Measurements from ENCODE around the gene TTLL3.

The TTLL3 gene

DNA sequence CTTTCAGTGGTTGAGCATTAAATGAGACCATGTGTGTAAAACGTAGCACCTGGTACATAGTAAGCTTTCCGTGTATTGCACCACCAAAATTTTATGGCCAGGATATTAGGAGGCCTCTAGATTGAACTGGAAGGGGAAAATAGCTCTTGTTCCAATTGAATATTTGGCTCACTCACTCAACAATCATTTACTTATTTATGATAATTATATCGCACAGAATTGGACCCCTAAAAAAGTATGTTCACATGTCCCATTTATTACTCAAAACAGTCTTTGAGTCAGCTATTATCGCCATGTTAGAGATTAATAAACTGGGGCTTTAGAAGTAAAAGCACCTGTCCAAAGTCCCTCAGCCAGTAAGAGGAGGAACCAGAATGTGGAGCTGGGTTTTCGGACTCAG is 5.1 kb upstream of the TTLL3 start:
- H3K27ac ChIP-seq (ENCODE audit: insufficient read depth, low read length, poor library complexity, severe bottlenecking), result no peak overlapping the region
- no peak for DNase-seq
- H3K4me1 ChIP-seq (ENCODE audit: control insufficient read depth, insufficient read depth, low read length, poor library complexity, severe bottlenecking), result peaks cover 25% of the 10 kb centered on the region
- no peak overlapping the region for H3K4me3 ChIP-seq (ENCODE audit: insufficient read depth, low read depth, low read length, poor library complexity, severe bottlenecking)
- no peaks in the 10 kb centered on the region for H3K9me3 ChIP-seq (ENCODE audit: control insufficient read depth, low read length)
- peaks cover 63% of the 10 kb centered on the region for H3K36me3 ChIP-seq (ENCODE audit: control insufficient read depth, insufficient read depth, low read length)
- H3K27me3 ChIP-seq (replicated peaks; ENCODE audit: control insufficient read depth, insufficient read depth, low read length, poor library complexity, severe bottlenecking), result no peaks in the 10 kb centered on the region

DNA sequence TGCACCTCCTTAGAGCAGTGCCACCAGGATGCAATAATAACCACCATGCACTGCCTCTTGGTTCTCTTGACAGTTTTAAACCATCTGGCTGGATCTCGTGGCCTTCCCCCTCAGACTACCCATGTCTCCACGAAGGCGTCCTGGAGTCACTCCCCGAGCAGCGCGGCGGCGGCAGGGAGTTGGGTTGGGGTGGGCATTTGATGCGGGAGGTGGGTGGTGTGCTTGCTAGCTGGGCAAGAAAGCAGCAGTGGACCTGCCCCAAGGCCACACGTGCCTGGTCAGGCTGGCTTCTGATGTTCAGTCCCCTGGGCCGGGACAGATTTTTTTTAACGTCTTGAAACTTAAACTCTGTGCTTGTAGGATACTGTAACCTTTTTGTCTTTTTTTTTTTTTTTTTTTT is 3.9 kb upstream of the TTLL3 start:
- H3K27me3 ChIP-seq (replicated peaks; ENCODE audit: control insufficient read depth, insufficient read depth, low read length, poor library complexity, severe bottlenecking), result no peaks in the 10 kb centered on the region
- no peaks in the 10 kb centered on the region for H3K9me3 ChIP-seq (ENCODE audit: control insufficient read depth, low read length)
- no peak overlapping the region for H3K4me3 ChIP-seq (ENCODE audit: insufficient read depth, low read depth, low read length, poor library complexity, severe bottlenecking)
- H3K36me3 ChIP-seq (ENCODE audit: control insufficient read depth, insufficient read depth, low read length), result peaks cover 54% of the 10 kb centered on the region
- no peak for DNase-seq
- H3K4me1 ChIP-seq (ENCODE audit: control insufficient read depth, insufficient read depth, low read length, poor library complexity, severe bottlenecking), result peaks cover 30% of the 10 kb centered on the region
- H3K27ac ChIP-seq (ENCODE audit: insufficient read depth, low read length, poor library complexity, severe bottlenecking), result no peak overlapping the region

DNA sequence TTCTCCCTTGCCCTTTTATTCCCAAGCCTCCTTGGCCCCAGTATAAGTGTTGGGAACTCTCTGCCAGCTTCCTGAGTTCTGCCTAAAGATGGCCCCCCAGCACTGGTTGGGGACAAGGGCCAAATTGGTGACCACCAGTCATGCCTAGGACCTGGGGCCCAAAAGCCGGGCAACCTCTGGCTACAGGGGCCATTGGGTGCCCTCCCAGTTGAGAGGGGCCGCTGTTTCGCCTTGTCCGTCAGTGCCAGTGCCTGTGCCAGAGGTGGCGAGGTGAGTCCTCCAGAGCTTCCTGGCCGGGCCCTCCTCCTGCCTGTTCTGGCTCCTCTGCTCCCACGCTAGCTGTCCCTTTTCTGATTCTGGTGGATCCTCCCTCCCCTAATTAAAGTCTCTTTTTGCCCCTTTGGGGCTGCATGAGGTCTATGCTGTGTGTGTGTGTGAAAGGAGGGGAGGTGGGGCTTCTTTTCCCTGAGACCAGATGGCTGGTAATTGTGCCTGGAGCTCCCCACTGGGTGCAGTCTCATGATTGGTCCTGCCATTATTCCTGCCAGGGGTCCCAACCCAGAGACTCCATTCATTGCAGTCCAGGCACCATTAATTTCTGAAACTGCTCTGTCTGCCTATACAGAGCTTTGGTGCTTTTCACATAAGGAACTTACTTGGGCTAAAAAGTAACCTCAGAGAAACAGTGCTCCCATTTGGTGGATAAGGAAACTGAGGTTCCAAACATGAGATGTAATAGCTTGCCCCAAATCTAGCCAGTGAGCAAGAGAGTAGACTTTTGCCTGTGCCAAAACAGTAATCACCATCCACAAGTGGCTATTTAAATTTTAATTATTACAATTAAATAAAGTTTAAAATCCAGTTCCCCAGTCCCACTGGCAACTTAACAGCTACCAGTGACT is 3.1 kb upstream of the TTLL3 start:
- peak overlapping the region; percentile 15 for H3K27ac ChIP-seq (ENCODE audit: insufficient read depth, low read length, poor library complexity, severe bottlenecking)
- no peak for DNase-seq
- H3K4me3 ChIP-seq (ENCODE audit: insufficient read depth, low read depth, low read length, poor library complexity, severe bottlenecking), result no peak overlapping the region
- H3K4me1 ChIP-seq (ENCODE audit: control insufficient read depth, insufficient read depth, low read length, poor library complexity, severe bottlenecking), result peaks cover 30% of the 10 kb centered on the region
- H3K27me3 ChIP-seq (replicated peaks; ENCODE audit: control insufficient read depth, insufficient read depth, low read length, poor library complexity, severe bottlenecking), result no peaks in the 10 kb centered on the region
- H3K36me3 ChIP-seq (ENCODE audit: control insufficient read depth, insufficient read depth, low read length), result peaks cover 47% of the 10 kb centered on the region
- H3K9me3 ChIP-seq (ENCODE audit: control insufficient read depth, low read length), result no peaks in the 10 kb centered on the region

- Histone ChIP-seq H3K27ac (ENCODE audit: insufficient read depth, low read length, poor library complexity, severe bottlenecking) (peak overlapping the region; percentile 76), H3K27me3 (replicated peaks; ENCODE audit: control insufficient read depth, insufficient read depth, low read length, poor library complexity, severe bottlenecking) (no peaks in the 10 kb centered on the region), H3K4me1 (ENCODE audit: control insufficient read depth, insufficient read depth, low read length, poor library complexity, severe bottlenecking) (peaks cover 30% of the 10 kb centered on the region), H3K36me3 (ENCODE audit: control insufficient read depth, insufficient read depth, low read length) (peaks cover 45% of the 10 kb centered on the region), H3K9me3 (ENCODE audit: control insufficient read depth, low read length) (no peaks in the 10 kb centered on the region), H3K4me3 (ENCODE audit: insufficient read depth, low read depth, low read length, poor library complexity, severe bottlenecking) (no peak overlapping the region)
- DNase-seq, result no peak
Observed at GRCh38 chr3:9807981-9808344, 2.1 kb upstream of the TTLL3 start.

GRCh38 chr3:9808345-9809037 is 1.6 kb upstream of the TTLL3 start:
- peak overlapping the region; percentile 76 for H3K27ac ChIP-seq (ENCODE audit: insufficient read depth, low read length, poor library complexity, severe bottlenecking)
- peak overlapping the region; percentile 82 for H3K4me3 ChIP-seq (ENCODE audit: insufficient read depth, low read depth, low read length, poor library complexity, severe bottlenecking)
- peaks cover 30% of the 10 kb centered on the region for H3K4me1 ChIP-seq (ENCODE audit: control insufficient read depth, insufficient read depth, low read length, poor library complexity, severe bottlenecking)
- DNase-seq, result peak in 1 of 3 donors; percentile 21
- peaks cover 40% of the 10 kb centered on the region for H3K36me3 ChIP-seq (ENCODE audit: control insufficient read depth, insufficient read depth, low read length)
- H3K27me3 ChIP-seq (replicated peaks; ENCODE audit: control insufficient read depth, insufficient read depth, low read length, poor library complexity, severe bottlenecking), result no peaks in the 10 kb centered on the region
- no peaks in the 10 kb centered on the region for H3K9me3 ChIP-seq (ENCODE audit: control insufficient read depth, low read length)

- peak overlapping the region; percentile 82 for H3K4me3 ChIP-seq (ENCODE audit: insufficient read depth, low read depth, low read length, poor library complexity, severe bottlenecking)
- peak overlapping the region; percentile 76 for H3K27ac ChIP-seq (ENCODE audit: insufficient read depth, low read length, poor library complexity, severe bottlenecking)
- H3K4me1 ChIP-seq (ENCODE audit: control insufficient read depth, insufficient read depth, low read length, poor library complexity, severe bottlenecking), result peaks cover 30% of the 10 kb centered on the region
- H3K9me3 ChIP-seq (ENCODE audit: control insufficient read depth, low read length), result no peaks in the 10 kb centered on the region
- DNase-seq, result no peak
- H3K36me3 ChIP-seq (ENCODE audit: control insufficient read depth, insufficient read depth, low read length), result peaks cover 37% of the 10 kb centered on the region
- H3K27me3 ChIP-seq (replicated peaks; ENCODE audit: control insufficient read depth, insufficient read depth, low read length, poor library complexity, severe bottlenecking), result no peaks in the 10 kb centered on the region
Observed at GRCh38 chr3:9809239-9809614, 835 bp upstream of the TTLL3 start.

DNA sequence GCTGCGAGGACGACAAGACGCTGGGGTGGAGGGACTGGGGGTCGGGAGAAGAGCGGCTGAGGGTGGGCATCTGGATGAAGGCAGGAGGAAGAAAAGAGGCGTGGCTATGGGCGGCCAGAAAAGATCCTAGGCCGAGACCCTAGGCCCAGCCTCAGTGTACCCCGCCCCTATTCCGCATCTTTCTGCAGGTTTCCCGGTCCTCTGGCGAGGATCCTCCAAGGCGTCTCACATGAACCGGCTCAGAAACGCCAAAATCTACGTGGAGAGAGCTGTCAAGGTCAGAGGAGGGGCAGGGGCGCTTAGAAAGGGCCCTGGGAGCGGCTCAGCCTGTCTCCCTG is 340 bp downstream of the TTLL3 start:
- H3K4me3 ChIP-seq (ENCODE audit: insufficient read depth, low read depth, low read length, poor library complexity, severe bottlenecking), result peak overlapping the region; percentile 82
- H3K4me1 ChIP-seq (ENCODE audit: control insufficient read depth, insufficient read depth, low read length, poor library complexity, severe bottlenecking), result peaks cover 30% of the 10 kb centered on the region
- peak overlapping the region; percentile 76 for H3K27ac ChIP-seq (ENCODE audit: insufficient read depth, low read length, poor library complexity, severe bottlenecking)
- no peaks in the 10 kb centered on the region for H3K9me3 ChIP-seq (ENCODE audit: control insufficient read depth, low read length)
- H3K36me3 ChIP-seq (ENCODE audit: control insufficient read depth, insufficient read depth, low read length), result peaks cover 25% of the 10 kb centered on the region
- DNase-seq, result no peak
- H3K27me3 ChIP-seq (replicated peaks; ENCODE audit: control insufficient read depth, insufficient read depth, low read length, poor library complexity, severe bottlenecking), result no peaks in the 10 kb centered on the region

DNA sequence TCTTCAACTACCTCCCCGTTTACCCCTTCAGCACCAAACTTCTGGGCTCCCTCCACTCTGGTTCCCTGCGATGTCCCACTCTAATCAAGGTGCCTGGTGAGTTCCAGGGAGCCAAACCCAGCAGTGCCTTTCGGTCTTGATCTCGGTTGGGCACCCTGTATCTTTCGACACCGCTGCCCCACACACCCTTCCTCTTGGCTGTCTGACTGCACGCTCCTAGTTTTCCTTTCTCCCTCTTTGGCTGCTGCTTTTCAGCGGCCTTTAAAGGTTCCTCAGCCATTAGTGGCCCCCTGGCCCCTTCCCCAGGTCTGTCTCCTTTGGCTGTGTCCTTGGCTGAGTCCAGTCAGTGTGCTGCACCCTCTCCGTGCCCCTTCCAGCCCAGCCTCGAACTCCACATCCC is 784 bp downstream of the TTLL3 start:
- Histone ChIP-seq H3K9me3 (ENCODE audit: control insufficient read depth, low read length) (no peaks in the 10 kb centered on the region), H3K36me3 (ENCODE audit: control insufficient read depth, insufficient read depth, low read length) (peaks cover 20% of the 10 kb centered on the region), H3K27me3 (replicated peaks; ENCODE audit: control insufficient read depth, insufficient read depth, low read length, poor library complexity, severe bottlenecking) (no peaks in the 10 kb centered on the region), H3K4me3 (ENCODE audit: insufficient read depth, low read depth, low read length, poor library complexity, severe bottlenecking) (peak overlapping the region; percentile 82), H3K4me1 (ENCODE audit: control insufficient read depth, insufficient read depth, low read length, poor library complexity, severe bottlenecking) (peaks cover 30% of the 10 kb centered on the region), H3K27ac (ENCODE audit: insufficient read depth, low read length, poor library complexity, severe bottlenecking) (no peak overlapping the region)
- no peak for DNase-seq

GRCh38 chr3:9812870-9813483 is 2.9 kb downstream of the TTLL3 start:
- peaks cover 23% of the 10 kb centered on the region for H3K4me1 ChIP-seq (ENCODE audit: control insufficient read depth, insufficient read depth, low read length, poor library complexity, severe bottlenecking)
- peaks cover 4% of the 10 kb centered on the region for H3K36me3 ChIP-seq (ENCODE audit: control insufficient read depth, insufficient read depth, low read length)

GRCh38 chr3:9815986-9816385 is 5.9 kb downstream of the TTLL3 start:
- no peak for DNase-seq
- no peaks in the 10 kb centered on the region for H3K4me1 ChIP-seq (ENCODE audit: control insufficient read depth, insufficient read depth, low read length, poor library complexity, severe bottlenecking)

More at GRCh38 chr3:9812870-9813483, 2.9 kb downstream of the TTLL3 start:
- Histone ChIP-seq H3K4me3 (ENCODE audit: insufficient read depth, low read depth, low read length, poor library complexity, severe bottlenecking) (no peak overlapping the region), H3K27me3 (replicated peaks; ENCODE audit: control insufficient read depth, insufficient read depth, low read length, poor library complexity, severe bottlenecking) (no peaks in the 10 kb centered on the region), H3K9me3 (ENCODE audit: control insufficient read depth, low read length) (no peaks in the 10 kb centered on the region), H3K27ac (ENCODE audit: insufficient read depth, low read length, poor library complexity, severe bottlenecking) (no peak overlapping the region)
- no peak for DNase-seq

More at GRCh38 chr3:9815986-9816385, 5.9 kb downstream of the TTLL3 start:
- Histone ChIP-seq H3K27me3 (replicated peaks; ENCODE audit: control insufficient read depth, insufficient read depth, low read length, poor library complexity, severe bottlenecking) (no peaks in the 10 kb centered on the region), H3K4me3 (ENCODE audit: insufficient read depth, low read depth, low read length, poor library complexity, severe bottlenecking) (no peak overlapping the region), H3K9me3 (ENCODE audit: control insufficient read depth, low read length) (no peaks in the 10 kb centered on the region), H3K36me3 (ENCODE audit: control insufficient read depth, insufficient read depth, low read length) (peaks cover 4% of the 10 kb centered on the region), H3K27ac (ENCODE audit: insufficient read depth, low read length, poor library complexity, severe bottlenecking) (no peak overlapping the region)

Data from effector memory CD4-positive, alpha-beta T cell (primary cell).